Suprapubic skin (tissue), 3 donors: ENCODE results near the gene ACRV1.

Experiments used
- EP300 ChIP-seq: sonication (generic); formaldehyde crosslinking; IDR thresholded peaks from one replicate; pipeline ENCODE4 v1.6.1; 2017; ENCODE audit warnings: antibody characterized with exemption
- TF ChIP-seq, protein P1 (sequence below), 2 donors: fragments of 200-600 bp in 1 of 2; fragments of 450-650 bp in 1 of 2; sonication (generic) in 1 of 2; IDR thresholded peaks; one replicate each; pipeline ENCODE4 v1.5.1; 2016 to 2019; ENCODE audit warnings: antibody characterized with exemption in 2 of 2, mild to moderate bottlenecking in 1 of 2, moderate library complexity in 1 of 2

DNA sequence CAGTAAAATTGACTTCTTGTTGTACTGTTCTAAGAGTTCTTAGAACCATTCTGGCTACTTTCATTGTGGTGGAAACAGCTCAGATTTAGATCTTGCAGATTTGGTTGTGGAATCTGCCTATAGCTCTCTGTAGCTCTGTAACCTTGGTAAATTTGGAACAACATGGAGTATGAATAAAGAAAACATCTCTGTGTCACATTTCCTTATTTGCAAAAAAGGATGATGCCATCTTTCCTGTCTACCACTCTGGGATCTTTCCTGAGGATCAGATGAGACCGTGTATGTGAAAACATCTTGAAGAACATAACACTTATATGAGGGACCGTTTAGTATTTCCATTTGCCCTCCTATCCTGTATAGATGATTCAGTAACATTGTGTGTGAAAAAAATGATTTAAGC is 9.1 kb downstream of the ACRV1 start:
- TF ChIP-seq, protein P1, sequence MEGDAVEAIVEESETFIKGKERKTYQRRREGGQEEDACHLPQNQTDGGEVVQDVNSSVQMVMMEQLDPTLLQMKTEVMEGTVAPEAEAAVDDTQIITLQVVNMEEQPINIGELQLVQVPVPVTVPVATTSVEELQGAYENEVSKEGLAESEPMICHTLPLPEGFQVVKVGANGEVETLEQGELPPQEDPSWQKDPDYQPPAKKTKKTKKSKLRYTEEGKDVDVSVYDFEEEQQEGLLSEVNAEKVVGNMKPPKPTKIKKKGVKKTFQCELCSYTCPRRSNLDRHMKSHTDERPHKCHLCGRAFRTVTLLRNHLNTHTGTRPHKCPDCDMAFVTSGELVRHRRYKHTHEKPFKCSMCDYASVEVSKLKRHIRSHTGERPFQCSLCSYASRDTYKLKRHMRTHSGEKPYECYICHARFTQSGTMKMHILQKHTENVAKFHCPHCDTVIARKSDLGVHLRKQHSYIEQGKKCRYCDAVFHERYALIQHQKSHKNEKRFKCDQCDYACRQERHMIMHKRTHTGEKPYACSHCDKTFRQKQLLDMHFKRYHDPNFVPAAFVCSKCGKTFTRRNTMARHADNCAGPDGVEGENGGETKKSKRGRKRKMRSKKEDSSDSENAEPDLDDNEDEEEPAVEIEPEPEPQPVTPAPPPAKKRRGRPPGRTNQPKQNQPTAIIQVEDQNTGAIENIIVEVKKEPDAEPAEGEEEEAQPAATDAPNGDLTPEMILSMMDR (IDR thresholded peaks at IDR 0.05), result no peak
- no peak for TF ChIP-seq EP300
